ENCODE data around the gene CLEC2D.

CLEC2D gene

GRCh38 chr12:9699269-9699897 lies 29.9 kb downstream of the CLEC2D start:
- H3K4me1 ChIP-seq (ENCODE audit: control insufficient read depth in 2 of 2, insufficient read depth in 1 of 2, low read depth in 1 of 2, low read length in 2 of 2), result no peaks in the 10 kb centered on the region
- no peak overlapping the region for H4K8ac ChIP-seq (ENCODE audit: low read depth, low read length)
- H3K4me2 ChIP-seq (ENCODE audit: insufficient read depth, low read length, poor library complexity, severe bottlenecking), result no peak overlapping the region
- no peak overlapping the region for H2BK15ac ChIP-seq (ENCODE audit: low read length)
- H3K4me3 ChIP-seq (ENCODE audit: low read length in 2 of 2), result no peak overlapping the region
- H3K4ac ChIP-seq (ENCODE audit: low read length), result no peak overlapping the region
- H3K79me1 ChIP-seq (ENCODE audit: low read depth, low read length), result no peaks in the 10 kb centered on the region
- H2BK5ac ChIP-seq (ENCODE audit: low read length), result no peak overlapping the region
- H3K36me3 ChIP-seq (replicated peaks in 1 of 2; ENCODE audit: control insufficient read depth in 2 of 2, insufficient read depth in 2 of 2, low read length in 2 of 2), result peaks cover 4 to 19% of the 10 kb centered on the region in 2 donors
- no peak overlapping the region for H3K23ac ChIP-seq (ENCODE audit: low read depth, low read length, poor library complexity)
- no peak overlapping the region for H3K9ac ChIP-seq (ENCODE audit: low read depth, low read length, poor library complexity)
- no peak overlapping the region for H4K91ac ChIP-seq (ENCODE audit: low read depth, low read length, poor library complexity)
- no peak overlapping the region for H2AFZ ChIP-seq (ENCODE audit: low read length)
- peaks cover 0 to 7% of the 10 kb centered on the region in 2 donors for H3K9me3 ChIP-seq (replicated peaks in 1 of 2; ENCODE audit: control insufficient read depth in 2 of 2, insufficient read depth in 1 of 2, low read depth in 1 of 2, low read length in 2 of 2)
- no peak overlapping the region for H2BK12ac ChIP-seq (ENCODE audit: low read length)
- no peak overlapping the region for H2AK5ac ChIP-seq (ENCODE audit: low read depth, low read length)
- no peak overlapping the region for H3K27ac ChIP-seq (replicated peaks; ENCODE audit: low read length)
- H2BK120ac ChIP-seq (ENCODE audit: low read depth, low read length), result no peak overlapping the region
- H3K27me3 ChIP-seq (ENCODE audit: control insufficient read depth in 3 of 3, insufficient read depth in 3 of 3, low read depth in 1 of 3, low read length in 3 of 3), result no peaks in the 10 kb centered on the region
- no peak for DNase-seq (ENCODE audit: low spot score)
- no CpG with 5 or more reads among the region's 1 CpG for WGBS, 2 donors (ENCODE audit: extremely low coverage in 2 of 2, insufficient read length in 2 of 2, insufficient replicate concordance in 1 of 2)
- no peak overlapping the region for H3K18ac ChIP-seq (ENCODE audit: low read length)
- H3K14ac ChIP-seq (ENCODE audit: low read length), result no peak overlapping the region

- H3K36me3 ChIP-seq (replicated peaks in 1 of 2; ENCODE audit: control insufficient read depth in 2 of 2, insufficient read depth in 2 of 2, low read length in 2 of 2), result peaks cover 3 to 12% of the 10 kb centered on the region in 2 donors
- no peaks in the 10 kb centered on the region for H3K27me3 ChIP-seq (ENCODE audit: control insufficient read depth in 3 of 3, insufficient read depth in 3 of 3, low read depth in 1 of 3, low read length in 3 of 3)
- no peak overlapping the region for H4K91ac ChIP-seq (ENCODE audit: low read depth, low read length, poor library complexity)
- no peak overlapping the region for H4K8ac ChIP-seq (ENCODE audit: low read depth, low read length)
- no peak overlapping the region for H3K4me3 ChIP-seq (ENCODE audit: low read length in 2 of 2)
- no peak overlapping the region for H2BK120ac ChIP-seq (ENCODE audit: low read depth, low read length)
- WGBS, 2 donors (ENCODE audit: extremely low coverage in 2 of 2, insufficient read length in 2 of 2, insufficient replicate concordance in 1 of 2), result no CpG with 5 or more reads among the region's 2 CpGs
- H3K79me1 ChIP-seq (ENCODE audit: low read depth, low read length), result no peaks in the 10 kb centered on the region
- H3K23ac ChIP-seq (ENCODE audit: low read depth, low read length, poor library complexity), result no peak overlapping the region
- H3K4me2 ChIP-seq (ENCODE audit: insufficient read depth, low read length, poor library complexity, severe bottlenecking), result no peak overlapping the region
- H3K18ac ChIP-seq (ENCODE audit: low read length), result no peak overlapping the region
- no peaks in the 10 kb centered on the region for H3K4me1 ChIP-seq (ENCODE audit: control insufficient read depth in 2 of 2, insufficient read depth in 1 of 2, low read depth in 1 of 2, low read length in 2 of 2)
- no peak for DNase-seq (ENCODE audit: low spot score)
- peaks cover 0 to 7% of the 10 kb centered on the region in 2 donors for H3K9me3 ChIP-seq (replicated peaks in 1 of 2; ENCODE audit: control insufficient read depth in 2 of 2, insufficient read depth in 1 of 2, low read depth in 1 of 2, low read length in 2 of 2)
- H3K9ac ChIP-seq (ENCODE audit: low read depth, low read length, poor library complexity), result no peak overlapping the region
- H2BK5ac ChIP-seq (ENCODE audit: low read length), result no peak overlapping the region
- no peak overlapping the region for H3K27ac ChIP-seq (replicated peaks; ENCODE audit: low read length)
- H2AFZ ChIP-seq (ENCODE audit: low read length), result no peak overlapping the region
- H3K4ac ChIP-seq (ENCODE audit: low read length), result no peak overlapping the region
- H2AK5ac ChIP-seq (ENCODE audit: low read depth, low read length), result no peak overlapping the region
- H3K14ac ChIP-seq (ENCODE audit: low read length), result no peak overlapping the region
- H2BK12ac ChIP-seq (ENCODE audit: low read length), result no peak overlapping the region
- no peak overlapping the region for H2BK15ac ChIP-seq (ENCODE audit: low read length)
Observed at GRCh38 chr12:9699898-9700605, 30.5 kb downstream of the CLEC2D start.

GRCh38 chr12:9700606-9700956 lies 31.1 kb downstream of the CLEC2D start:
- Histone ChIP-seq H2AK5ac (ENCODE audit: low read depth, low read length) (no peak overlapping the region), H3K79me1 (ENCODE audit: low read depth, low read length) (no peaks in the 10 kb centered on the region), H4K8ac (ENCODE audit: low read depth, low read length) (no peak overlapping the region), H2BK12ac (ENCODE audit: low read length) (no peak overlapping the region), H3K4me3 (ENCODE audit: low read length in 2 of 2) (no peak overlapping the region), H2BK15ac (ENCODE audit: low read length) (no peak overlapping the region), H2BK5ac (ENCODE audit: low read length) (no peak overlapping the region), H3K36me3 (replicated peaks in 1 of 2; ENCODE audit: control insufficient read depth in 2 of 2, insufficient read depth in 2 of 2, low read length in 2 of 2) (peaks cover 1 to 7% of the 10 kb centered on the region in 2 donors), H2BK120ac (ENCODE audit: low read depth, low read length) (no peak overlapping the region), H3K27me3 (ENCODE audit: control insufficient read depth in 3 of 3, insufficient read depth in 3 of 3, low read depth in 1 of 3, low read length in 3 of 3) (no peaks in the 10 kb centered on the region), H3K9me3 (replicated peaks in 1 of 2; ENCODE audit: control insufficient read depth in 2 of 2, insufficient read depth in 1 of 2, low read depth in 1 of 2, low read length in 2 of 2) (peaks cover 0 to 7% of the 10 kb centered on the region in 2 donors), H2AFZ (ENCODE audit: low read length) (no peak overlapping the region), H3K4ac (ENCODE audit: low read length) (no peak overlapping the region), H3K23ac (ENCODE audit: low read depth, low read length, poor library complexity) (no peak overlapping the region), H3K14ac (ENCODE audit: low read length) (no peak overlapping the region), H3K27ac (replicated peaks; ENCODE audit: low read length) (no peak overlapping the region), H3K4me1 (ENCODE audit: control insufficient read depth in 2 of 2, insufficient read depth in 1 of 2, low read depth in 1 of 2, low read length in 2 of 2) (no peaks in the 10 kb centered on the region), H3K4me2 (ENCODE audit: insufficient read depth, low read length, poor library complexity, severe bottlenecking) (no peak overlapping the region), H4K91ac (ENCODE audit: low read depth, low read length, poor library complexity) (no peak overlapping the region), H3K18ac (ENCODE audit: low read length) (no peak overlapping the region), H3K9ac (ENCODE audit: low read depth, low read length, poor library complexity) (no peak overlapping the region)
- WGBS, 2 donors (ENCODE audit: extremely low coverage in 2 of 2, insufficient read length in 2 of 2, insufficient replicate concordance in 1 of 2), result no CpG with 5 or more reads among the region's 2 CpGs
- DNase-seq (ENCODE audit: low spot score), result no peak

GRCh38 chr12:9701380-9702154 lies 32.1 kb downstream of the CLEC2D start:
- WGBS, 2 donors (ENCODE audit: extremely low coverage in 2 of 2, insufficient read length in 2 of 2, insufficient replicate concordance in 1 of 2), result no CpG with 5 or more reads among the region's 1 CpG

More at GRCh38 chr12:9701380-9702154, 32.1 kb downstream of the CLEC2D start:
- Histone ChIP-seq H3K14ac (ENCODE audit: low read length) (no peak overlapping the region), H2AFZ (ENCODE audit: low read length) (no peak overlapping the region), H2BK120ac (ENCODE audit: low read depth, low read length) (no peak overlapping the region), H3K27me3 (ENCODE audit: control insufficient read depth in 3 of 3, insufficient read depth in 3 of 3, low read depth in 1 of 3, low read length in 3 of 3) (no peaks in the 10 kb centered on the region), H3K9me3 (replicated peaks in 1 of 2; ENCODE audit: control insufficient read depth in 2 of 2, insufficient read depth in 1 of 2, low read depth in 1 of 2, low read length in 2 of 2) (peaks cover 0 to 3% of the 10 kb centered on the region in 2 donors), H2AK5ac (ENCODE audit: low read depth, low read length) (no peak overlapping the region), H2BK15ac (ENCODE audit: low read length) (no peak overlapping the region), H3K27ac (replicated peaks; ENCODE audit: low read length) (no peak overlapping the region), H3K4me1 (ENCODE audit: control insufficient read depth in 2 of 2, insufficient read depth in 1 of 2, low read depth in 1 of 2, low read length in 2 of 2) (no peaks in the 10 kb centered on the region), H3K18ac (ENCODE audit: low read length) (no peak overlapping the region), H2BK12ac (ENCODE audit: low read length) (no peak overlapping the region), H3K23ac (ENCODE audit: low read depth, low read length, poor library complexity) (no peak overlapping the region), H2BK5ac (ENCODE audit: low read length) (no peak overlapping the region), H3K9ac (ENCODE audit: low read depth, low read length, poor library complexity) (no peak overlapping the region), H4K91ac (ENCODE audit: low read depth, low read length, poor library complexity) (no peak overlapping the region), H3K4me2 (ENCODE audit: insufficient read depth, low read length, poor library complexity, severe bottlenecking) (no peak overlapping the region), H3K36me3 (replicated peaks in 1 of 2; ENCODE audit: control insufficient read depth in 2 of 2, insufficient read depth in 2 of 2, low read length in 2 of 2) (peaks cover 0 to 2% of the 10 kb centered on the region in 2 donors), H4K8ac (ENCODE audit: low read depth, low read length) (no peak overlapping the region), H3K79me1 (ENCODE audit: low read depth, low read length) (no peaks in the 10 kb centered on the region), H3K4ac (ENCODE audit: low read length) (no peak overlapping the region), H3K4me3 (ENCODE audit: low read length in 2 of 2) (no peak overlapping the region)
- no peak for DNase-seq (ENCODE audit: low spot score)

All from neuronal stem cell (in vitro differentiated cells).